NK-92 (cell line): ENCODE data around the gene TIGD1.
"Not testable (repeated sequence)": the region's sequence is repeated elsewhere in the genome, so short reads cannot be mapped to it uniquely, and the experiment has no call there.

Experiments
- DNase-seq: peaks from one replicate; lab custom pipeline; 2025; ENCODE audit not compliant: unreplicated experiment; lab: John Stamatoyannopoulos, UW

TIGD1 gene

GRCh38 chr2:232540441-232541041, 9.8 kb downstream of the TIGD1 start:
- DNase-seq = no peak

- DNase-seq = no peak
Measured at GRCh38 chr2:232539298-232540231, 10.8 kb downstream of the TIGD1 start, which contains the start of gene CHRNG. Gene CHRNG (plus strand): TSS chr2:232539692. CDS start chr2:232539748, 56 bp downstream.

GRCh38 chr2:232538671-232539070, 11.7 kb downstream of the TIGD1 start:
- DNase-seq = no peak

GRCh38 chr2:232537499-232537898, 12.9 kb downstream of the TIGD1 start:
- no peak for DNase-seq

- no peak for DNase-seq
Measured at GRCh38 chr2:232537079-232537478, 13.3 kb downstream of the TIGD1 start.

DNA sequence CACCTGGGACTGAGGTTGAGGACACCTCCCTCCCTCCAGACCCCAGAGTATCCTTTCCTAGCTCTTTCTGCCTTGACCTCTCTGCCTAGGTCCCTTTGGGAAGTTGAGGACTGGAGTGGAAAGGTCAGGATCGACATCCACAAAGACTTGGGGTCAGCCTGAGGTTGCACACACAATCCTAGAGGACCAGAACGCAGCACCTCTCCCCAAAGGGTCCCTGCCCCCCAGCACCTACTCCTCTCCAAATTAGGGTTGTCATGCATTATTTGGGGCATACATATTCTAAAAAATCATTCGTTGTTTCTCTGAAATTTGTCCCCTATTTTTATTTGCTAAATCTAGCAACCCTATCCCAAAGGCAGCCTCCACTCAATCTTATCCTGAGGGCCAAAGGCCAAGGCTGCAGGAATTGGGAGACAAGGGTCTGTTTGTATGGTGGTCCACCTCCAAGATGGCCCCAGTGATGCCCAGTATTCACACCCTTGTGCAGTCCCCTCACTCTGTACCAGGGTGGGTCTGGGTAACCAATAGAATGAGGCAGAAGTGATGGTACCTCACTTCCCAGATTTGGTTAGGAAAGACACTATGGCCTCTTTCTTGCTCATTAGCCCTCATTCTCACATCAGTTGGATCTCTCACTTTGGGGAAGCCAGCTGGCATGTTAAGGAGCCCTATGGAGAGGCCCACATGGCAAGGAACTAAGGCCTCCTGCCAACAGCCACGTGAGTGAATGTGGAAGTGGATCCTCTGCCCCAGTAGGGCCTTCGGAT, 14.4 kb downstream of the TIGD1 start:
- DNase-seq = no peak

- no peak for DNase-seq
Measured at GRCh38 chr2:232534940-232535651, 15.3 kb downstream of the TIGD1 start.

- DNase-seq = no peak
Measured at GRCh38 chr2:232533944-232534710, 16.2 kb downstream of the TIGD1 start.

DNA sequence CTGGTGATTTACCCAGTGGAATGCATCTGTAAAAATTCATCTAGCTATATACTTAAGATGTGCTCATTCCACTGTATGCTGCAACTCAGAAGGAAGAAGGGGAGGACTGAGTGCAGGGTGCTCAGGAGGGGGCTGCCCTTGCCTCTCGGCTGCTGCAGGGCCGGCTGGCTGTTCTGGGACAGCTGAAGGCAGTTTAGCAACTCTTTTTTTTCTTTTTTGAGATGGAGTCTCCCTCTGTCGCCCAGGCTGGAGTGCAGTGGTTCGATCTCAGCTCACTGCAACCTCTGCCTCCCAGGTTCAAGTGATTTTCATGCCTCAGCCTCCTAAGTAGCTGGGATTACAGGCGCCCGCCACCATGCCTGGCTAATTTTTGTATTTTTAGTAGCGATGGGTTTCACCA, 17.5 kb downstream of the TIGD1 start:
- DNase-seq = not testable (repeated sequence)

- no peak for DNase-seq
Measured at GRCh38 chr2:232532419-232532818, 17.9 kb downstream of the TIGD1 start.

GRCh38 chr2:232530626-232531260, 19.6 kb downstream of the TIGD1 start:
- DNase-seq = no peak

- DNase-seq = no peak
Measured at GRCh38 chr2:232529806-232530547, 20.4 kb downstream of the TIGD1 start.

GRCh38 chr2:232528746-232529460, 21.5 kb downstream of the TIGD1 start:
- DNase-seq = no peak

DNA sequence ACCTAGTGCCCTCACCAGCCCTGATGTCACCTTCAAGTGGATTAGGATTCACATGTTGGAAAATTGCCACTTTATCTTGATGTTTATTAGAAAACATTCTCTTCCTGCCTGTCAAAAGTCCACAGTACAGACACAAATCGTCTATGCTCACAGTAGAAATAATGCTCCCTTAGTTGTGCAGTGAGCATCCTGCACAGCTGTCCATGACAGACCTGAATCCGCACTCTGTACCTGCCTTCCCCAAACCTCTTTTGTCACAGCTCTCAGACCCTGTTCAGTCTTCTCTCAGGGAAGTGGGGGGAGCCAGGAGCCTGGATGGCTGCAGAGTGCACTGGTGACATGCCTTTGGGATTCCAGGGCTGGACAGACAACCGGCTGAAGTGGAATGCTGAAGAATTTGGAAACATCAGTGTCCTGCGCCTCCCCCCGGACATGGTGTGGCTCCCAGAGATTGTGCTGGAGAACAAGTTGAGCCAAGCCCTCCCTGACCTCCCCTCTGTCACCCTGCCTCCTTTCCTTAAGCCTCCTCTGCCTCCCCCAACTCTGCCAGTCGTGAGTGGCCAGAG, 22.4 kb downstream of the TIGD1 start:
- no peak for DNase-seq

GRCh38 chr2:232526372-232526941, 23.9 kb downstream of the TIGD1 start:
- no peak for DNase-seq

DNA sequence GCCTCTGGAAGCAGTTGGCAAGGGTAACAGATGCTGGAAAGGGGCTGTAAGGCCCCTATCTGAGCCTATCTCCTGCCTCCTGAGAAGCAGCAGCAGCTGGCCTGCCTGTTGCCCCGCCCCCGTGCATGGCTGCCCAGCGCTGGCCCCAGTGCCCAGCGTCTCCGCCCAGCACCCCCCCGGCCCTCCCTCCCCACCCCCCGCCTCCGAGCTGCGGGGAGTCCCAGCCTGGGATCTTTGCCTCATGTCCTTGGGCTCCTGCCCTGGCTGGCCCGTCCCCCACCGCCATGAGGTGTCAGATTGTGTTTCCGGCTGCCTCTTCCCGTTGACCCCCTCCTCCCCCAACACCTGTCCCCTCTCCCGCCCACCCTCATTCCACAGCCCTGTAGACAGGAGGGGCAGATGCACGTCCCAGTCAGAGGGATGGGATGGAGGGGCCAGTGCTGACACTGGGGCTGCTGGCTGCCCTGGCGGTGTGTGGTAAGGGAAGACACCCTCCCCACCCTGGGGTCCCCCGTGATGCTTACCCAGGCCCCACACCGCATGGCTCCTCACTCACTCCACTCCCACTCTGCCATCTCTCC, 24.5 kb downstream of the TIGD1 start, which contains the start of gene CHRND:
Gene CHRND, plus strand, starts transcription at position 370 of the 581 bp plus-strand sequence. Its CDS starts 56 bp downstream, at position 426.
- no peak for DNase-seq

GRCh38 chr2:232525199-232525598, 25.2 kb downstream of the TIGD1 start:
- DNase-seq = no peak
